Breast epithelium (tissue), 3 donors: ENCODE data around the gene DOP1B.

ENCODE experiments used
- CTCF ChIP-seq, 3 donors: fragments of 450-650 bp; IDR thresholded peaks; one replicate each; pipeline ENCODE4 v1.5.1; 2016 to 2017; ENCODE audit warnings: antibody characterized with exemption in 3 of 3, mild to moderate bottlenecking in 3 of 3, moderate library complexity in 3 of 3
- POLR2A ChIP-seq: fragments of 450-650 bp; IDR thresholded peaks from one replicate; pipeline ENCODE4 v1.6.1; 2016; ENCODE audit warnings: antibody characterized with exemption, mild to moderate bottlenecking, moderate library complexity

GRCh38 chr21:36115138-36115730, 41.4 kb upstream of the DOP1B start:
- TF ChIP-seq POLR2A (no peak), CTCF (IDR thresholded peaks at IDR 0.05) (no peak)
